Activated CD8-positive, alpha-beta memory T cell treated with anti-CD3 and anti-CD28 coated beads for 1 hour (primary cell): ENCODE results near the gene IQCK.

Experiments used
- DNase-seq, 2 donors: peaks; one replicate each; pipeline ENCODE4 v3.0.0-alpha.2; 2020; ENCODE audit warnings: low read depth in 1 of 2; ENCODE audit errors: extremely low read depth in 1 of 2

Gene IQCK

GRCh38 chr16:19854543-19854876, 136.4 kb downstream of the IQCK start:
- no peak for DNase-seq

DNA sequence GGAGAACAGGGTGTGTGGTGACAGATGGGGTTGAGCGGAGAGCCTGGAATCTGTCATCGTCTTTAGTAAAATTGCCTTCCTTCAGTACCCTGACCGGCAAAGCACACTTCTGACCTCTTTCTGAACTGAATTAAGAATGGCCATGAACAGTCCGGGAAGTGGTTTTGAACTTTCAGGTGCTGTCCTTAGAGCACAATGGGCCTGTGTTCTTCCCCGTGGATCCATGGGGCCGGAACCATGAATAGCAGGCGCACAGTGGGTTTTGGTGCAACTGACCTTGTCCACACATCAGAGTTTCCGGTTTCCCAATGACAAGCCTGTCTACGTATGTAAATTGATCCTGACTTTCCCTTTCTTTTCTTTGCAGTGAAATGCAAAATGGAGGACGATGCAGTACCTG, 138.0 kb downstream of the IQCK start:
- no peak for DNase-seq

GRCh38 chr16:19857593-19858339, 139.7 kb downstream of the IQCK start:
- no peak for DNase-seq

DNA sequence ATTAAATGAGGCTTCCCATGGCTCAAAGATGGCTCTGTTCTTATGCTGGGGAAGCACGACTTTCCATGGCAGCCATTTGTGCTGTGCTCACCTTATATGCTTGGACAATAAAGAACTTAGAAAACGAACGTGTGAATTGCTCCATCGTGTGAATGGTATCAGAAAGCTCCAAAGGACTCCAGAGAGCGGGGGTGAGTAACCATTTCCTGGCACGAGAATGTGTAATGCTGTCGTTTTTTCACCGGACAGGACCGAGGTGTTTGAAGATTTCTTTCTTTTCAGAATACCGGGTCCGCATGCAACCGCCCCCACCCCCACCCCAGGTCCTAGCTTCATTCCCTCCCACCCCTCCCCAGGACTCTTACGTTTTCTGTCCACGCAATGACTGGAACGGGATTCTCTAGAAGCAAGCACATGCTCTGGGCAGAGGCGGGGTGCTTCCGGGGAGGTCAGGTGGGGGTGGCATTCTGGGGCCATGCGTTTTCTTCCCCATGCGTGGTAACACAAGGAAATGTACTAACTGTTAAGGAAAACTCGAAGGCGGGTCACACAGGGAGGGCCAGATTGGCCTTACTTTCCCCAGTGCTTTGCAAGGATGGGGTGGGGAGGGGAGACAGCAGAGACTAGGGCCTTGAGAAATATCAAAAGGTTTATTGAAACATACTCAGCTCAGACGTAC, 140.4 kb downstream of the IQCK start:
- DNase-seq, result no peak

- DNase-seq, result no peak
Measured at GRCh38 chr16:19859166-19859565, 141.1 kb downstream of the IQCK start.

- no peak for DNase-seq
Measured at GRCh38 chr16:19859603-19860002, 141.5 kb downstream of the IQCK start.

DNA sequence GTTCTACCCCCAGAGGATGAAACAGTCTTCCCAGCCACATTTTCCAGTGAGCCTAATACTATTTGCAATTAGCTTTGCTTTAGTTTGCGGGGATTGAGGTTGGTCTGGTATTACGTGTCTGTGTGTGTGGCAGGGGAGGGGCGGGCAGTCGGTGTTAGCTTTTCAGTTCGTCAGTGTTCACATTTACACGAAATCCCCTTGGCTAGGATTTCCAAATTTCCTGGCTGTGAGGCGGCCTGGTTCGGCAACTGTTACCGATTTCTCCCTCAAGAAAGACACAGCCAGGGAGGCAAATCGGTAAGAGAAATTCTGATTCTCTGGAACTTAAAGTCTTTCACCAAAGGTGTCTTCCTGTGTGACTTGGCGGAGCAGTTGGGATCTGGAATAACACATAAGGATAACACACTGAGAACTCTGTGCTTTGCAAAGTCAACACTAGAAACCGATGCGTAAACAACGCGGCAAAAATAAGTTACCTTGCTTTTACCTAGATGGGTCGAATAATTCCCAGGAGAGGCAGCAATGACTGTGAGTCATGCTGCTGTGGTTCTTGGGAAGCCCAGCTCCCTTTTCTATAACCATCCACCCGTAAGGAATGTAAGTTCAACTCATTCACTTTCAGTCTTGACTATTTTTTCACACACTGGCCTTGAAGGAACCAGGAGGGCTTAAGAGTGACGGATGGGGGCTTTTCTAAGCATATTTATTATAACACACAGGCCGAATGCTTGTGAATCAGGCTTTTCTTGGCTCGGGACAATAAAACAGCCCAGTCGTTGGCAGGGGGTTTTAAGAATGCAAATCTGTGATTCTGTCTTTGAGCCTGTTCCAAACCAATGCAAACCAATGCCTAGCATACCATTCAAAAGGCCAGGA, 142.3 kb downstream of the IQCK start:
- DNase-seq, result no peak

- DNase-seq, result no peak
Measured at GRCh38 chr16:19861133-19861532, 143.1 kb downstream of the IQCK start.

DNA sequence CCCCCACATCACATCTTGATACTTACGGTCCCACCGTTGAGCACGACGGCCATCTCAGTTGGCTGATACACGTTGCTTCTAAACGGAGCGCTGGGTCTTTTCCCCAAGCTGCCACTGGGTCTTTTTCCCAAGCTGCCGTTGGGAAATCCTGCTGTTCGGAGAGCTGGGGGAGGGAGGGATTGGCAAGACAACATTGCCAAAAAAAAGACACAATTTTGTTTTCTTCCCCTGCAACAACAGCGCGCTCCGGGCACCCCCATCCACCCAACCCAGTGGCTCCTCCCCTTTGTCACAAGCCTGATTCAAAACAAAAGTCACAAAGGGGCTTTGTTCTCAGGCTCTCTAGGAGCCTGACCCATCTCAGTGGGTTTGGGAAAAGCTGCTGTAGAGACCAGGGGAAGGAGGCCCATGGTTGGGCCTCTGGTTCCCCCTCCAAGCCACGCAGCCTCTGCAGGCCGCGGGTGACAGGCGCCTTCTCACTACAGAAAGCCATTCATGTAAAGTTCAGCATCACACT, 143.8 kb downstream of the IQCK start:
- no peak for DNase-seq

DNA sequence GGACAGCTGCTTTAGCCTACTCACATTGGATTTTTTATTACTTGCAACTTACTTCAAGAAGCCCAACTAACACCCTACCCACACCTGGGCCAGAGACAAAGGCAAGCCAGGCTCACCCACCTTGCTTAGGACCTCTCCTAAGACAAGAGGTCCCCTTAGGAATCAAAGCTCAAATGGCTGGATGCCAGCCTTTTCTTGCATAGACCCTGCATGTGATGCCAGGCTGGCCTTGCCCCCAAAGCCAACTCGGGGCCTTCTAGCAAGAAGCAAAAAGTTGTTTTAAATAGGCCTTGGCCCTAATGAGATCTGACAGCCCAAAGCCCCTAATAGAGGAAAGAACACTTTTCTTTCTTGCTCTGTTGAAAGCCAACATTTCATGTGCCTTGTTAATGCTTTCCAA, 145.9 kb downstream of the IQCK start:
- no peak for DNase-seq

DNA sequence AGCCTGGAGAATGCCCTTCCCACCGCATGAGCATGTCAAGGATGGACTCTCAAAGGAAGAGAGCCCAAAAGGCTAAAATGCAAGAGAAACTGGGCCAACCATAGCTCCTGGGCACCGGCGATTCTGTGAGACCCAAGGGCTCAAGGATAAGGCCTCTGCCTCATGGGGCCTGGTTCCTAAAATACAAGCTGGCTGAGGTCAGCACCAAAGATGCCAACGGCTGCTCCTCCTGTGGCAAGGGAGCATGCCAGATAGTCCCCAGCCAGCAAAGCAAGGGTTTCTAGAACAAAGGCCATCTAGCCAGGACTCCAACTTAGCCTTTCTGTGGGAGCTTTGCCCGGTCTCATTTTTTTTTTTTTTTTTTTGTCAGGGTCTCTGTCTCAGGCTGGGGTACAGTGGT, 146.5 kb downstream of the IQCK start:
- DNase-seq, result no peak

DNA sequence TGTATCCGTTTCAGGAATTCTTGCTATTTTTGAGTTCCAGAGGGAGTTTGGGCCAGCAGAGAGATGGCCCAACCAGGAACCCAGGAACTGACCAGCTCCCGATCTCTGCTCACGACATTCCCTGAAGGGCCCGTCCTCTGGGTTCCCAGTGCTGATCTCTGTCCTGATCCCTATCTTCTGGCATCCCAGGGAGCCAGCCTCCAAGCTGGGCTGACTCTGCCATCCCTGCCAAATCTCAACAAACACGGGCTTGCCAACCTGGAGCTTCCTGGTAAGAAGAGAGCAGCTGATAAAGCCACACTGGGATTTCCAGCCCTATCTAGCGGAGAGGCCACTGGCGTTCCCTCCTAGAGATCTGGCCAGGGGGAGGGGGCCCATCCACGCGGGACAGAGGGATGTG, 150.3 kb downstream of the IQCK start:
- DNase-seq, result no peak

DNA sequence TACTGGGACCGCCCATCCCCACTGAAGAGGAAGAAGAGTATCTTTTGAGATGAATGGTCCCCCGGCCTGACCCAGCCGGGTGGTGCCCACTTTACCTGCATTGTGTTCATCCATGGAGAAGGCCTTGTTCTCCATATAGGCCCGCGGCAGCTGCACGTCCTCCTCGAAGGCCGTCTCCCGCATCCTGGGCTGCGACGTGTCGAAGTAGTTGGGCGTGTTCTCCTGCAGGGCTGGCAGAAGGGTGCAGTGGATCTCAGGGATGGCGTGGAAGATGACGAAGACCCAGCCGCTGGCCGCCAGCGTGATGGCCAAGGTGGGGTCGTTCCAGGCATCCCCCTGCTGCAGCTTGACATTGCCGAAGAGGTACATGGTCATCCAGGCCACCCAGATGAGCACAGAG, 153.7 kb downstream of the IQCK start:
- no peak for DNase-seq

DNA sequence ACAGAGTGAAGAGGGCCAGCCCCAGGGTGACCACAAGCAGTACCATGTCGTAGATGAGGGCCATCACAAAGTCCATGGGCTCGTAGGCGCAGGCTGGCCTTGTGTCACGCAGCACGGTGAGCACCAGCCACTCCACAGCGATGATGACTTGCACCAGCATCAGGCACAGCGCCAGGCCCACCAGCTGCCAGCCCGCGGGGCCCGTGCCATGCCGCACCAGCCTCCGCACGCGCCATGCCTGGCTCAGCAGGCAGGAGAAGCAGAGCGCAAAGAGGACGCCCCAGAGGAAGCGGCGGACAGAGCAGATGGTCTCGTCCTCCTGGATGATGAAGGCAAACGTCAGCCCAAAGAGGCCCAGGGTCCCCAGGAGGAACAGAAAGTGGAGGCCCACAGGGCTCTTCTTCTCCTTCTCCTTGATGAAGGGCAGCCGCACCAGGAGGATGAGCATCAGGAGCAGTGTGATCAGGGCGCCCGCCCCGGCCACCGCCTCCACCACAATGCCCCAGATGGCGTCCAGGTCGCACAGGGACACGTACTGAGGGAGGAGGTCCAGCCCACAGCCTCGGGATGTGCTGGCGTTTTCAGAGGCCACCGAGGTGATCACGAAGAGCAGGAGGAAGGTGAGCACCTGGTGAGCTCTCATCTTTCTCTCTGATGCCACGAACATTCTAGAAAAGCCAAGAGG, 154.2 kb downstream of the IQCK start:
- DNase-seq, result no peak

- no peak for DNase-seq
Measured at GRCh38 chr16:19872935-19873334, 154.9 kb downstream of the IQCK start.

- DNase-seq, result no peak
Measured at GRCh38 chr16:19874026-19874425, 156.0 kb downstream of the IQCK start.

GRCh38 chr16:19874851-19875546, 156.9 kb downstream of the IQCK start:
- DNase-seq, result no peak

DNA sequence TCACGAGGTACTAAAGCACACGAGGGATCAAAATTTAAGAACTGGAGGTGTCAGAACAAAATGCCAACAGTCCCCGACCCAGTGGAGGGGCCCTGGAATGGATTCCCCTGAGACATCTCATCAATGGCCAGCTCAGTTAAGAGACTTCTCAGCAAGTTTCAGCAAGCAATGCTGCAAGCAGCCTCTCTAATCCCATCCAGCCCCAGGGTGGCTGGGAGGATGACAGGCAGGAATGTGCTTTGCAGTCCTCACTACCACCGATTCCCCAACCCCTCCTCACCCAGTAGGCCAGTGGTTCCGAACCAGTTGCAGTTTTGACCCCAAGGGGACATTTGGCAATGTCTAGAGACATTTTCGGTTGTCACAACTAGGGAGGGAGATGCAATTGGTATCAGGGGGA, 157.8 kb downstream of the IQCK start:
- no peak for DNase-seq

DNA sequence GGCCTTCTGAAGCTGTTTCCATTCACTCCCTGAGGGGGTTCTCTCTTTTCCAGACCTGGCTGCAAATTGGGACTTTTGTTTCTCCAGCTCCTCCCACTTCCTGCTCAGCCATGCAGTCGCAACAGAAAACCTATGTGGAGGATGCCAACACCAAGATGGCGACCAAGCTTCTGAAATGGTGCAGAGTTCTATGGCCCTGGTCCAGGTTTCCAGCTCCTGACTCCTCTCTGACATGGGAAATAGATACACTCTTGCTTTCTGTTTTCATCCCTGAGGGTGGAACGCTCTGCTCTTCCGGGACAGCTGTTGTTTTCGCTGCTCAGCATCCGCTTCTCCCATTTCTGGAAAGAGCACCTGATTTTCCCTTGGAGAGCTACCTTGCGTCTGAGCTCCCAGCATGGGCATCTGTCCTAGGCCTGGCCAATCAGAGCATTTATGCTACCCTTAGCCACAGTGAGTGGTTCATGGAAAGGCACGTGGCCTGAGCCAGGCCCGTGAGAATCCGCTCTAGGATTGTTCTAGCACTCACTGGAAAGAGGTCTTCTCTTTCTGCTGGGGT, 158.5 kb downstream of the IQCK start:
- no peak for DNase-seq

DNA sequence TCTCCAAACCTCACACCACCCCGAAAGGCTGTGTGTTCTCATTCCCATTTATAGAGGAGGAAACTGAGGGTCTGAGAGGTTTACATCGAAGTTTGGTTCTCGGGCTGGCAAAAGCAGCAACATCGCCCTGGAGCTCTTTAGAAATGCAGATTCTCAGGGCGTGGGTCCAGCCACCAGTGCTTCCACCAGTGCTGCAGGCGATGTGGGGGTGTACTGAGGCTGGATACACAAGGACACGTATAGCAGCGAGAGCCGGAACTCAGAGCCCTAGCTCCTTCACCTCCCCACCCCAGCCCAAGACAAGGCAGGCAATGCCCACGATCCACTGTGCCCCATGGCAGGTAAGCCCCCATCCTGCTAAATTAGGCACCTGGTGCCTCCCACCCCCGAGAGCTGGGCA, 160.7 kb downstream of the IQCK start:
- DNase-seq, result no peak
